ENCODE results near the gene USP48.

The USP48 gene

DNA sequence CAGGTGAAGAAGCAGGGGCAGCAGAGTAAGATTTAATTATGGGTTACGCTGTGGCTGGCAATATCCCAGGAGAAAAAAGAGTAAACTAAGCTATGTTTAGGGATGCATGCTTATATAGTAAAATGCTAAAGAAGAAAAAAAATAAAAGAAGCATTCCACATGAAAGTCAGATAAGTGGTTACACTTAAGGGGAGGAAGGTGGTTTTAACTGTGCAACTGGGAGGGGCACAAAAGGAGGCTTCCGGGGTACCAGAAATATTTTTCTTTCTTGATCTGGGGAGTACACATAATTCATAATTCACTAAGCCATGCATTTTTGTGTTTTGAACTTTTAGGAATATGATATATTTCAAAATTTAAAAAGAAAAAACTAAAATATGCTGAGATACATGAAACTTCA is 39.5 kb downstream of the USP48 start:
- DNase-seq: no peak

DNA sequence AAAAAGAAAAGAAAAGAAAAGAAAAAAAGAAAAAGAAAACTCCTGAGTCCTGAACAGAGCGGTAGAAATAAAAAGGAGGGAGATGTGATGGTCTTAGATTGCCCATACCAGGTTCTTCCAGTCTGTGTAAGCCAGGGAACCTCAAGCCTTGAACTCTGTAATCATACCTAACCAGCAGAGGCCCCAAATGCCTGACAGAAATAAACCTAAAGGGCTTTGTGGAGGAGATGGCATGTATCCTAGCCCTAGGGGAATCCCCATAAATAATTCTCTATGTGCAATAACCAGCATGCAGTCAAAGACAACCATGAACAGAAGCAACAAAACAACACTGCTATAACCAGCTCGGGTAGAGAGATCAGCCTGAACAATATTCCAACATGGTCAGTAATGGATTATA is 40.4 kb downstream of the USP48 start:
- no peak for DNase-seq

- DNase-seq: no peak
These were observed 41.7 kb downstream of the USP48 start for GRCh38 chr1:21741206-21741605.

DNA sequence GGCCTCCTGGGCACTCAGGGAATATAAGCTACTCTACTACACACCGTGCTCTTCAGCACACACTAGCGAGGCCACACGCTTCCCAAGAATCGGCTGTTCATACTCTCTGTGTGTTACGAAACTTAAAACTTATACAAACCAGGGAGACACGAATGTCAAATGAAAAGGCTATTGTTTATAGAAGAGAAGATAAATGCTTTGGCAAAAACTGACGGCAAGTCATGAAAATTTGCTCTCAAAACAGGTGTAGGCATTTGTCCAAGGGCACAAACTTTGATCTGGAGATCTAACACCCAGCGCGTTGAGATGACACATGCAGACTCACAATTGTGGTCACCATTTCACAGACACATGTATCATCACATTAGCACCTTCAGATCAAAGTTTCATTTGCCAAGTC is 46.1 kb downstream of the USP48 start:
- DNase-seq: no peak

- no peak for DNase-seq
These were observed 46.9 kb downstream of the USP48 start for GRCh38 chr1:21736011-21736410.

DNA sequence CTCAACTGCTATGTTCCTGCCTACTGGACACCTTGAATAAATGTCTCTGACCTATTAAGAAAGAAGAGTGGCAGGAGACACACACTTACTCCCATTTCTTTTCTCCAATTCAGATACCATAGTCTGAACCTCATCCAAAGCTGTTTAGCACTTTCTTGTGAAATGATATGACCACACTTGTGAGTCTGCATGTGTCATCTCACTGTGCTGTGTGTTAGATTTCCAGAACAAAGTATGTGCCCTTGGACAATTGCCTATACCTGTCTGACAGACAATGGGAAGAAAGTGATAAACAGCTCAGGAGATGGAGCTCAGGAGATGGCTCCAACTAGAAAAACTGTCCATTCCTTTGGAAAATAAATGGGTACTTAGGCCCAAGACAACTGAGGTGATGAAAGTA is 48.4 kb downstream of the USP48 start:
- no peak for DNase-seq

GRCh38 chr1:21732664-21733063 is 50.3 kb downstream of the USP48 start:
- DNase-seq: no peak

DNA sequence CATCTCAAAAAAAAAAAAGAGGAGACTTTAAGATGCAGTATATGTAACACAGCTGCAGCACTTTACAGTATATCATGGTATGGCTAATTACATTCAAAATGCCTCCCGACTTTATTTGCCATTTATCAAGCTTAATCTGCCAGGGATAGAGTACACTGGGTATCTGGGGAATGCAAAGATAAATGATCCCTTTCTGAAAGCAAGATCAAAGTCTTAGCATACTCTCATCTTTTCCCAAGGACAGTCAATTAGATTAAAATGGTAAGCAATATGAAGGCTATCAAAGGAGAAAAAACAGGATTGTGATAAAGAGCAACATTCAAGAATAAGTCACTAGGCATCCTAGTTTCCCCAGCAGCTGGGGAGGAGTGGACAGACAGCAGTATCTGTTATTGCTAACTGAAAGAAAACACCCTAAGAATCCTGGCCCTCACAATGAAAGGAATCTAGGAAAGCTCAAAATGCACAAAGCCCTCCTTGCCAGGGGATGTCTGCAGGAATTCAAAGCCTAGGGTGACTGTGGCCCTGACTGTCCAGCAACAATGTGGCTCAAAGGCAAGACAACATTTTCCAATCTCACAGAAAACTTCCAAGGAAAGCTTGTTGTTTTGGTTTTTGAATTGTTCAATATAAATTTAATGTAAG is 57.1 kb downstream of the USP48 start:
- DNase-seq: no peak

- DNase-seq: no peak
These were observed 58.4 kb downstream of the USP48 start for GRCh38 chr1:21724570-21724969.

DNA sequence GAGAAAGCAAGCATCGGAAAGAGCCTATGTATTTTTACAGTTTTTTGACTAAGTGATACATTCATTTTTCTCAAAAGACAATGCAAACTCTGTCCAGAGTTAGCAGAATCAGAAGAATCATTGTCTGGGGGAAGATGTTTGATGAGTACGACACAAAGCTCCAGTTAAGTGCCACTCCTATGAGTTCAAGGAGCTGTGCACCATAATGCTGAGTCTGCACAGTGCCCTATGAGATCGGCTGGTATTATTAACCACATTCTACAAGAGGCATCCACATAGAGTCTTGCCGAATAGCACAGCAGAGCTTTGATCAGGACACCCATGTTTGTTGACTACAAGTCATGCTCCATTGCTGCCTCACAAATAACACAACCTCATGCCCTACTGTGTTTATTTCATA is 58.9 kb downstream of the USP48 start:
- no peak for DNase-seq

- DNase-seq: no peak
These were observed 61.5 kb downstream of the USP48 start for GRCh38 chr1:21721295-21721985.

GRCh38 chr1:21716169-21716568 is 66.8 kb downstream of the USP48 start:
- DNase-seq: no peak

- DNase-seq: no peak
These were observed 75.1 kb downstream of the USP48 start for GRCh38 chr1:21707891-21708290.

DNA sequence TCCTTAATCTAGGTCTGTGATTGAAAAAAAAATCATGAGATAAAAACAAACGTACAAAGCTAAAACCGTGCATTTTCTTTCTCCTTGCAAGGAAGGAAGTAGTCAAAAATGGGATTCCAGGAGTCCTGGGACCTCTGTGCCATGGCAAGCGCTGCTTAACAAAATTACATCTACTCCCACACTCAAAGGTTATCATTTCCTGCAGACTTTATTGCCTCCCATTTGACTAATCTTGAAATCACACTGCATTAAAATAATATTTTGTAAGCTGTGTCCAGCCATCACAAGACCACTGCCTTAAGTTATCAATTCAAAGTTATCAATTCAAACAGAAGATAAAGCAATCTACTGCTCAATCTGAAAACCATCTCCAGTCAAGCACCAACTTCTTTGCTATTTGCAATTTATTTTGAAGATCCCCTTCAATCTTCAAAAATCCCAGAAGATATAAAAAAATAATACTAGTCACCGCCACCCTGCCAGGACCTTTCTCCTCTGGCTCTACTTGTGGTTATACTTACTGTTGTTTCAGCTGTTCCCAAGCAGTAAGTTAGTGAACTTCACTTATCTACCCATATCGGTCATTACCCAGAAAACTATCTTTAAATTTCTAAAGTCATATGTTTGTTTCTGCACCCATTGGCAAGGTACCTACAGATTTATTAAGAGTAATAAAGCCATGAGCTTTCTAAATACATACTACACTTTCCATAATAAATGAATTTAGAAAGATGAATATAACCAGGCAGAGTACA is 75.7 kb downstream of the USP48 start:
- DNase-seq: no peak

- no peak for DNase-seq
These were observed 76.7 kb downstream of the USP48 start for GRCh38 chr1:21706151-21706835.

DNA sequence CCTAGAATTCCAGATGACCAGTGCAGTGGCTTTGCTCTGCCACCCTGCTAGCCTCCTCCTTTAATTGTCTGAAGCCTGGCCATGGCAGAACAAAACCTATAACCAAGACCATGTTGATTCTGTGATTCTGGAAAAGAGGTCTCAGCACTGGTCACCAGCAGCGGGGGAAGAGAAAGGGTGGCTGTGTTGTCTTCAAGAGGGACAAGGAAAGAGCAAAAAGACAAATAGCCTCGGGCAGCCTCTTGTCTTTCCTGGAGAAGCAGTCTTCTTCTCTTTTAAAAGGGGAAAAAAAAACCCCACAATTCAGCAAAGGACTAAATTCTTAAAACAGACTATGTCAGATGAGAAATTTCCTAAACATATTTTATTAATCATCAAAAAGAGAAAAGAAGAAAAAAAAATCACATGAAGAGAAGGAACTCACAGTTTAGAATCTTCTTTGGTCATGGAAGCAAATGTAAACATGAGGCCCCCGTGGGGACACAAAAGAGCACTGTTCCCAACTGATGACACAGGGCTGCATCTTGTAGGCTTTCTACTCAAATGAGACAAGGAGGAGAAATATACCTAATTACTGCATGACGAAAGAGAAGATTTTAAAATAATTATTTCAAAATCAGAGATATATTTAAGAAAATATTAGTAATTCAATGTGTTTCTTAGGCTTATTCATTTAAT is 77.5 kb downstream of the USP48 start:
- no peak for DNase-seq

DNA sequence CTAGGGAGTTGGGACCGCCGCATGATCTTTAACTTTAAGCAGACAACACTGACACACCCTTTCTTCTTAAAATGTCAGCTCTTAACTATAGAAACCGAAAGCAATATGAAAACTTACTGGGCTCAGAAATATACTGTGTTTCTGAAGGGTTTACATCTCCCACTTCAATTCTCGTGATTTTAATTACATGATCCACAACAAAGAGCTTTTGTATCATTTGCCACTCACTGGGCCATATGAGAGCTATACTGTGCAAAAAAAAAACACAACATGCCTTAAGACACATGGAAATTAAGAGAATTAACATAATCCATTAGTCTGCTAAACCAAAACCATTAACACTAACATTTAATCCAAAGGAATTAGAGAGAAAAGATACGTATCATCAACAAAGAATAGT is 78.8 kb downstream of the USP48 start:
- DNase-seq: no peak

- no peak for DNase-seq
These were observed 79.5 kb downstream of the USP48 start for GRCh38 chr1:21703318-21703963.

GRCh38 chr1:21702780-21703179 is 80.2 kb downstream of the USP48 start:
- DNase-seq: no peak

DNA sequence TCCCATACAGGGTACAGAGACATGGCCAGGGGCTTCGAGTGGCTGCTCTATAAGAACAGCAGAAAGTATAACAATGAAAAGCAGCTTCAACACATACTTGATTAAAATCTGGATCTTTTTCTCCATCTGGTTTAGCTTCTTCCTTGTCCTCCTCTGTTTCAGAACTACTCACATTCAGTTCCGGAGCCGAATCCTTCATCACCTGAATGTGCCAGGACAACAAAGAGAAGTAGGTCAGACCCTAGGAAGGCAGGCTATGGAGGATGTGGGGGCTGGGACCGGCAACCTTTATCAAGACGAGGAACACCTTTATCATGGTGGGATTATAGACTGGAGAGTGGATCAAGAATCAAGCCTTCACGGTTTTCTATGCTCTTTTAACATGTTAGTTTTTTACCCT is 81.5 kb downstream of the USP48 start:
- DNase-seq: no peak

GRCh38 chr1:21700094-21700493 is 82.9 kb downstream of the USP48 start:
- DNase-seq: no peak

DNA sequence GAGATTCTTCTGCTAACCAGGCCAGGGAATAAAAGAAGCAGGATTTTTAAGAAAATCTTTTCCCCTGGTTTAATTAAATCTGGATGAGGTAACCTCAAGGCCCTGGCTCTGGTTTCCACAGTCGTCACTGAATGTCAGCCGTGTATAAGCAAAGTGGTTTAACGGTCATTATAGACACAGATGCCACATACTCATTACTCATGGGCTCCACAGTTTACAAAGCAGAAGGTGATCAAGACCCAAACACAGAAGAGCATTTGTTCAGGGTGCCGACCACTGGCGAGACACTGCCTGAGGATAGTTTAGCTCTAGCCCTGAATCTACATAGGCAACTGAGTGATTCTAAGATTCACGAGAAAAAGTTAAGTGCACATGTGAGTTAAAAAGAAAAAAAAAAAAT is 86.0 kb downstream of the USP48 start:
- DNase-seq: no peak

DNA sequence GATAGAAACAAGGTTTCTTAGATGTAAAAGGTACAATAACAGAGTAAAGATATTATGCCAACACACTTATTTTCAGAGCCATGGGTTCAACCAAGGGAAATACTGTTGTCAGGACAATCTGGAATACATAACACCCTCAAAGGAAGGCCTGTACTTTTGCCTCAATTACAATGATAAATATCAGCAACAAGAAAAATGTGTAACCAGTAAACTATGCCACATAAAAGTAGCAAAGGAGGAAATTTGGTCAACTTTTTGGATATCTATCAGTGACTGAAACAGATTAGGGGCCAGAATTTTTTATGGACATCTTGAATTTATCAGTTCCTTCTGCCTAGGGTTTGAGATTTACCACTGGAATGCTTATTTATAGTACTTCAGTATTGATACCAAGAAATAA is 89.2 kb downstream of the USP48 start:
- no peak for DNase-seq

Measured in femur (tissue), 1 donor.